ENCODE data around the gene GALNT6.

The GALNT6 gene

DNA sequence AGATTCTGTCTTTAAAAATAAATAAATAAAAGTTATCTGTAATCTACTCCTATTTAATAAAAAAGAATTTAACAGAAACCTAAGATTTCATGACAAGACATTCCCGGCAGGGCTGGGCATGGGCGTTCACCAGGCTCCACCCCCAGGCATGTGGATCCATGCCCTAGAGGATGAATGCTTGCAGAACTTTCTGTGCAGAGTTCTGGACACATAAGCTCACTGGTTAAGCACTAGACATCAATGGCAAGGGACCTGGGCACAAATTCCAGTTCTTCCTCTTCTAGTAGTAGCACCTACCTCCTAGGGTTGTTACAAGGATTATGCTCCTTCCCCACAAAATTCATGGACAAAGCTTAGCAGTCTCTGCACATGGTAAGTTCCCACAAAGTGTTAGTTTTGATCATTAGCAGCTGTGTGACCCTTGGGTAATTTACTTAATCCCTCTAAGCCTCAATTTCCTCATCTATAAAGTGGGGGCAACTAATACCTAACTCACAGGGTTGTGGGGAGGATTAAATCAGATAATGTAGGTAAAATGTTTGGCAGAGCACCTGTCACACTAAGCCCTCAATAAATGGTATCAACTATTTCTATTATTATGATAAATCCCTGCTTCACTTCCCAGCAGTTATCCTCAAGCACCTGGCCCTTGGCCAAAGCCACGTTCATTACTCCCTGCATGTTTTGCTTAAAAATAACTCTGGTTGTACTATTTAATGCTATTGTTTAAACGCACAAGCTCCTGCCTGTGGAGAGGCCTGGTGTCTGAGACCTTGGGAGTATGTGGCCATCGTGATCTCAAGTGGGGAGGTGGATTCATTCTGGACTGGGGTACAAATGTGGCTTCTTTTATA, 9.8 kb downstream of the GALNT6 start:
- DNase-seq (ENCODE audit: low read depth in 2 of 2) = no peak

DNA sequence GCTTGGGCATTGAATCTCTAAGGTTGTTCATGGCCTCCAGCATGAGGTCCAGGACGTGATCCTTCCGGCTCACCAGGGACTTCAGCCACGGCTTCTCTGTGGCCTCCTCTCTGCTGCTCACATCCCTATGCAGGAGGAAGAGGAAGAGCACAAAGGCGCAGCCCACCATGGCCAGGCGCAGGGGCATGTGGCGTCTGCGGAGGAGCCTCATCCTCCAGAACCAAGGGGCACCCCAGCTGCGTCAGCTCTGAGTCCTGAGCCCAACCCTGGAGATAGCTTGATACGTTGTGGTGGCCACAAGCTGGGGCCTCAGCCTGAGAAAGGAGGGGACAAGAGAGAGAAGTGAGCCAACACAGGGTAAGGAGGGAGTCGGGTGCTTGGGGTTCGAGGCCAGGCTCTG, 11.6 kb downstream of the GALNT6 start:
- DNase-seq (ENCODE audit: low read depth in 2 of 2) = no peak

DNA sequence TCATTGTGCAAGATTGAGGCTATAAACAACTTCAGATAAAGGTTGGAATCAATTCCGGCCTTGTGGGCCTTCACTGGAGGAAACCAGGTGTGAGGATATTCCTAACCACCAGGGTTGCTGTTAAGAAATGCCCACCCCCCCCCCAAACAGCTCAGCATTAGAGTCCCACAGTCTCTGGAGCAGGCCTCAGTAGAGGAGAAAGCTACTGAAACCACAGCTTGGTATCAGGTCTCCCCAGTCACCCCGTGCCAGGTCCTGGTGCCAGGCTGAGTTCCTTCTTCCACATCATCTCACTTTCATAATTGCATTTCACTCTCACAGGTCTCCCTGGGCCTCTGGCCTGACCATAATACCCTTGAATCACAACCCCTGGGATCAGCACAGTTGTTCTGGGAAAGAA, 12.5 kb downstream of the GALNT6 start:
- no peak for DNase-seq (ENCODE audit: low read depth in 2 of 2)

DNA sequence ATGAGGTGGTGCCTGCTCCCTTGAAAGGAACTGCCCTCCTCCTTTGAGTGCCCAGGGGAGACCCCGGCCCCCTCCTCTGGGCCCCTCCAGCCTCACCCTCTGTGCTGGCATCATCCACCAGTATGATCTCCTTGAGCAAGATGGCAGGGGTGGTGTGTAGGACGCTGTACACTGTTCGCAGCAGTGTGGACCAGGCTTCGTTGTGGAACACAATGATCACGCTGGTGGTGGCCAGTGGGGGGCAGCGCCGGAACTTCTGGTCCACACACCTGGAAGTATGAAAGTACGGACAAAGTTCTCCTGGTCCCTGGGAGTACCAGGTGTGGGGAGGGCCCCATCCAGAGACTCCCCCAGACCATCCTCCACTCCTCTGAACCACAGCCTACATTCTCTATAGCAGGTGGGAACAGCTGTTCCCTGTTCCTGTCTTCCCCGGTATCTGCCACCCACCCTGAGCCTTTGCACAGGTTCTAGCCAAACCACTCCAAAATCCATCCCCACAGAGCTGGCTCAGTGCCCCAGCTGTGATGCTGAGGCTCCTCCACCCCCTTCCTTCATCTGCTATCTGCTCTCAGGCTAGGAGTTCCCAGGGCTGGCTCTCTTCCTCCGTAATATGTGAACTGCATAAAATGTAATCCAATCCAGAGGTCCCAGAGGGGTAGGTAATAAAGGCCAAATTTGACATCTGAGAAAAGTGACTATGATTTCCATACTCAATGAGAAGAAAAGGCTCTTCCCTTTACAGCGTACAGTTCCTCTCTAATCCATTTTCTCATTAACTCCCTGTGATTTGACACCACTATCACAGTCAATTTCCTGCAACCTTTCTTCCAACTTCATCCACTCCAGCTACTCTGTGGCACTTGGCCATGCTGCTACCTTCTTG, 13.9 kb downstream of the GALNT6 start:
- no peak for DNase-seq (ENCODE audit: low read depth in 2 of 2)

DNA sequence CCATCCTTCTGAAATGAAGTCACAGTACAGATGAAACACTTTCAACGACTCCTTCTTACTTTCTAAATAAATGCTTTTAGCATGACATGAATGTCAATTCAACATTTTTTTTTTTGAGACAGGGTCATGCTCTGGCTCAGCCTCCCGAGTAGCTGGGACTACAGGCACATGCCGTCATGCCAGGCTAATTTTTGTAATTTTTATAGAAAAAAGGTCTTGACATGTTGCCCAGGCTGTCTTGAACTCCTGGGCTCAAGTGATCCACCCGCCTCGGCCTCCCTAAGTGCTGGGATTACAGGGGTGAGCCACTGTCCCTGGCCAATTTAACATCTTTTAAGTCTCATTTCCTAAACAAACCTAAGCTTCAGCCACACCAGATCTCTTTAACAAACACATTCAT, 16.4 kb downstream of the GALNT6 start:
- DNase-seq (ENCODE audit: low read depth in 2 of 2) = no peak

DNA sequence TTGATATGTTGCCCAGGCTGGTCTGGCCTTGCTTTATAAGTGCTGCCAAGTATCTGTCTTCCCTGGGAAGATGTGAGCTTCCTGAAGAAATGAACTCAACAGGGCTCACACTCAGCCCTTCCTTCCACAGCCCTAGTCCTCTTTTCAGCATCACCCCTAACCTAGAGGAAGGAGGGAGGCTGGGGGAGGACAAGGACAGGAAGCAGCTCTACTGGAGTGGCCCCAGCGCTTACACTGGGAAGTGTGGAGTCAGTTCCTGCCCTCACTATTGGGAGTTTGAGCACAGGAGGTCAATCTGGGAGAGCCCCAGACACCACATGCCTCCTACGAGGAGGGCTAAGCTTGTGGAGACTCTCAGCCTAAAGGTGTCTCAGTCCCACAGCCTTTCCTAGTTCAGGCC, 16.8 kb downstream of the GALNT6 start:
- DNase-seq (ENCODE audit: low read depth in 2 of 2) = no peak

DNA sequence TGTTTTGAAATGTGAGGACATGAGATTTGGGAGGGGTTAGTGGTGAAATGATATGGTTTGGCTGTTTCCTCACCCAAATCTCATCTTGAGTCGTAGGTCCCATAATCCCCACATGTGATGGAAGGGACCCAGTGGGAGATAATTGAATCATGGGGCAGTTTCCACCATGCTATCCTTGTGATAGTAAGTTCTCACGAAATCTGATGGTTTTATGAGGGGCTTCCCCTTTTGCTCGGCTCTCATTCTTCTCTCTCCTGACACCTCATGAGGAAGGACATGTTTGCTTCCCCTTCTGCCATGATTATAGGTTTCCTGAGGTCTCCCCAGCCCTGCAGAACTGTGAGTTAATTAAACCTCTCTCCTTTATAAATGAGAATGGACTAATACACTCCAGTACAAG, 18.0 kb downstream of the GALNT6 start:
- no peak for DNase-seq (ENCODE audit: low read depth in 2 of 2)

DNA sequence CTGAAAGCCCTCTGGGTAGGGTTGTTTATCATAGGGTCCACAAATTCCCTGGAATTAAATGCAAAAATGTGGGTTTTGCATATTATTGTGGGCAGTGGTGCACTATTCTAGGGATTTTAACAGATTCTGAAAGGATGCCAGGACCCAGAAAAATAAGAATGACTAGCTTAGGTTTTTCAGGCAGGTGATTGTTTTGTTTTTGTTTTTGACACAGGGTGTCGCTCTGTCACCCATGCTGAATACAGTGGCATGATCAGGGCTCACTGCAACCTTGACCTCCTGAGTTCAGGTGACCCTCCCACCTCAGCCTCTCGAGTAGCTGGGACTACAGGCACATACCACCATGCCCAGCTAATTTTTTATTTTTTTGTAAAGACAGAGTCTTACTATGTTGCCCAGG, 19.2 kb downstream of the GALNT6 start:
- DNase-seq (ENCODE audit: low read depth in 2 of 2) = no peak

DNA sequence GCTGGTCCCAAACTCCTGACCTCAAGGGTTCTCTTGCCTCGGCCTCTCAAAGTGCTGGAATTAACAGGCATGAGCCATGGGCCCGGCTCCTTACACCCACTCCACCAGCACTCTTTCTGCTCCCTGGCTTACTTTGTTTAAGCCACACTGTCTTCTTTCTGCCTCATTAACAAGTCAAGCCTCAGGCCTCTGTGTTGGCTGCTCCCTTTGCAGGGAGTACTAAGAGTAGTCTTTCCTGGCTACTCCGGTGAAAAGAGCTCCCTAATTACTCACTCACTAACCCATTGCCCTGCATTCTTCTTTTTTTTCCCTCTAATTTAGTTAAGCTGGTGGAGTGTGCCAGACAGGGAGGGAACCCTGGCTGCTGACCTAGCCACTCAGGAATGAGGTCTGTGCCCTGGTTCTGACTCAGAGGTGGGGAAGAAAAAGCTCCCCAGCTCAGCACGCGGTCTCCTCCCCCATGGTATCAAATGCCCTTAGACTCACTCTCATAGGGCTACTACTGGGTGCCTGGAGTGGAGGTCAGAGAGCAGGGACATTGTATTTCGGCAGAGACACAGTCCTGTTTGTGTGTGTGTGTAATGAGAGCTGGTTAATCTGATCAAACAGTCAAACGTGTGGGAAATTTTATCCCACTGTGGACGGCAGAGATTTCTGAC, 19.8 kb downstream of the GALNT6 start:
- DNase-seq (ENCODE audit: low read depth in 2 of 2) = no peak

DNA sequence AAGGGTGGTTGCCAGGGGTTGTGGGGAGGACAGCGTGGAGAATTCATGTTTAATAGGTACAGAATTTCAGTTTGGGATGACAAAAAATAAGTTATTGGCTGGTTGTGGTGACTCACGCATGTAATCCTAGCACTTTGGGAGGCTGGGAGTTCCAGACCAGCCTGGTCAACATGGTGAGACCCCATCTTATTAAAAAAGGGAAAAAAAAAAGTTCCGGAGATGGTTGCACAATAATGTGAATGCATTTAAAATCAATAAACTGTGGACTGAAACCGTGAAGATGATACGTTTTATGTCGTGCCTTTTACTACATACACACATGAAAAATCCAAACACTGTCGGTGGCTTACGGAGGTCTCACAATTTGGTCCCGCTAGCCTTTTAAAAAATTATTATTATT, 20.5 kb downstream of the GALNT6 start:
- no peak for DNase-seq (ENCODE audit: low read depth in 2 of 2)

DNA sequence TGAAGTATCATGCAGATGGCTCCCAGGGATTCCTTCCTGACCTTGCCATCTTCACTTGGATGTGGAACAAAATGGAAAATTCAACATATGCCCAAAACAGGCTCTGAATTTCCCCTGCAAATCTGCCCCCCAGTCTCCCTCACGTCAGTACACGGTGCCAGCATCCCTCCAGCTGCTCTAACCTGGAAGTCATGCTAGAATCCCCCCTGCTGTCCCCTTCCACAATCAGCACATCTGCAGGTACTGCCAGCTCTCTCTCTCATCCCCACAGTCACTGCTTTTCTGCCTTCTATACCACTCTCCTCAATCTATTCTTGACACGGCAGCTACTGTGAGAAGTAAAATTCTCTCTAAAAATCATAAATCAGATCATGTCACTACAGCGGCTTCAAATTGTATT, 21.6 kb downstream of the GALNT6 start:
- no peak for DNase-seq (ENCODE audit: low read depth in 2 of 2)

DNA sequence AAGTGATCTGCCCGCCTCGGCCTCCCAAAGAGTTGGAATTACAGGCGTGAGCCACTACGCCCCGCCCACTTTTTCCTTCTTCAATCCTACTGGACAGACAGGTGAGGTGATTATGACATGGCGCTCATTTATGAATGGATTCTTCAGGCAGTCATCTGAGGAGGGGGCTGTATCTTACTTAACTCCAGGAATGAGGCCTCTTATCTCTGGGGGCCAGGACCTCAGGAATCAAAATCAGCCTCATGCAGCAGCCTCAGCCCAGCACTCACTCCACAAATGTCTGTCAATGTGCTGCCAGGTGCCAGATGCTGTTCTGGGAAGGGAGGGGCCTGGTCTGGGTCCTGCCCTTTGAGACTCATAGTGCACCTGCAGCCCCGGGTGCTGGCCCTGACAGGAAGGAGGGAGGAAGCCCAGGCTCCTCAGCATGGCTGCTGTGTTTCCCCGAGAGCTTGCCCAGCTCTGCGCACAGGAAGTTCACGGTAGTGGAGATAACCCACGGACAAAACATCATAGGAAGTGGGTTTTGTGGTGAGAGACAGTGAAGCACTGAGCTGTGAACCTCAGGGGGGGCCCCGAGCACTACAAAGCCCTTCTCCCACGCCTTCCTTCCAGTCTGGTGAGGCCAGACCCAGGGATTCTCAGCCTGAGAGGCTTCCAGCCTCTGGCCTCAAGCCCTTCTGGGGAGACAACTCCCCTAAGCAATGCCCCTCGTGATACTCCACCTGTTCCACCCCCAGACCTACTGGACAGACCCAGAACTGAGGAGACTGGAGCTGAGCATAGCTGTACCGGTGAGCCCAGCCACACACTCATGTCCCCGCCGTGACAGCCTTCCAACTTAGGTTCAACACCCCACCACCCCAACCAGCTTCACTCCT, 22.3 kb downstream of the GALNT6 start:
- peak; percentile 68 to 69 for DNase-seq (ENCODE audit: low read depth in 2 of 2)

DNA sequence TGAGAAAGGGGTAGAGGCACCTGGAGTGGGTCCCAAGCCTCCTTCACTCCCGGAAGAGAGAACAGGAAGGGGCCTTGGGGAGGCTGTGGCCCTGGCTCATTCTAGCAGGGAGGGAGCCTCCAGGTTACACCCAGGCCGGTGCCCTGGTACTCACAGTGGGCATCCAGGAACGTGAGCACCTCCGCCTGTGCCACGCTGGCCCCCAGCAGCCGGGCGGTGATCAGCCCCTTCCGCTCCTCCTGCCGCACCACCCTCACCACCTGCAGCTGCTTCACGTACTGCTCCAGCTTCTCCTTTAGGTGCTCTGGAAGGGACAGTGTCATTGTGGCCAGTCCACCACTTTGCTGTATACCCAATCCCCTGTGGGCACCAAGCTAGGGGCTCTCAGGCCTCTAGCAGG, 25.9 kb downstream of the GALNT6 start:
- DNase-seq (ENCODE audit: low read depth in 2 of 2) = no peak

DNA sequence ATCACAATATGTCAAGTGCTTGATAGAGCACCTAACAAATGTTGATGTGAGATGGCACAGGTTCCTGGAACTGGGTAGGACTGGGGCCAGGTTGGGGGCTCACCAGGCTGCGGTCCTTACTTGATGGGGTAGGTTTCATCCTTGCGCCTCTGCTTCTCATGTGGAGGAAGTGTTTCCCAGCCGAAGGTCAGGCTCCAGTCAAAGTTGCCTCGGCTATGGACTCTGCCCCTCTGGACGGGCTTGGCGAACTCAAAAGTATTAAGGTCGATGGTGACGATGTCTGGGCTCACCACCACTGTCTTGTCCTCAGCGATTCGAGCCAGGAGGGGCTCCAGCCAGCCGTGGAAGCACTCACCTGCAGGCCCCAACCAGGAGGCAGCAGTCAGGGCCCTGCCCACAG, 27.2 kb downstream of the GALNT6 start:
- DNase-seq (ENCODE audit: low read depth in 2 of 2) = no peak

DNA sequence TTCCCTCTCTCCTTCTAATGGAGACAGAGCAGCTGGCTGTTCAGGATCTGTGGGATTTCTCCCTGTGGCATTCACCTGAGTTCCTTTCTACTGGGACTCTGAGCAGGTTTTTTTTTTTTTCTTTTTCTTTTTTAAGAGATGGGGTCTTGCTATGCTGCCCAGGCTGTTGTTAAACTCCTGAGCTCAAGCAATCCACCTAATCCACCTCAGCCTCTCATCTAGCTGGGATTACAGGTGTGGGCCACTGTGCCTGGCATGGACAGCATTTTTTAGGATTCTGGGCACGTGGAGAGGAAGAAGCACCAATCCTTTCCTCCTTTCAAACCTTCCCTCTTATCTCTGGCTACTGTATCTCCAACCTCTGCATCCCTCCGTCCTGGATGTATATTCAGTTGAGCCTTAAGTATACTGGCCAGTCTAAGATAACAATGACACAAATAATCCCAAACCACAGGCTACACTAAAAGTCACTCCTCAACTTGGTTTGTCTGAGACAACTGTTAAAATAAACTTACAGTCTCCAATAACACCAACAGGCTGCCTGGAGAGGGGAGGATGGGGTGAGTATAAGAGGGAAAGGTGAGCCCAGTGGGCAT, 28.4 kb downstream of the GALNT6 start:
- DNase-seq (ENCODE audit: low read depth in 2 of 2) = no peak

DNA sequence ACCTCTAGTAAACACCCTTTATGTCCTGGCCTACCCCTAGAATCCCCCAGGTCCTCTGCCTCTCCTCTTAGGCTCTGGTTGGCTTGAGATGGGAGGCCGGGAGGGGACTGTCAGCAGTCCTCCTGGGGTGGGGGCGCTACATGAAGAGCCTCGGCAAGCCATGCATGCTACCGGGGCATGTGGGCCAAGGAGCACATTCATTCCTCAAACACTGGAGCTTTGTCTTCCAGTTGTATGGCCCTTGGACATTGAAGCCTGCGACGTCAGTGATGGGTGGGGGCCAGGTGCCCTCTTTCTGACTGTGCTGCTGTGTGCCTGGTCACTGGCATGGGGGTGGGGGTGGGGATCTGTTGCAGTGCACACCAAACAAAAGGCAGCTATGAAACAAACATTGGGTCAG, 28.9 kb downstream of the GALNT6 start:
- DNase-seq (ENCODE audit: low read depth in 2 of 2) = no peak

DNA sequence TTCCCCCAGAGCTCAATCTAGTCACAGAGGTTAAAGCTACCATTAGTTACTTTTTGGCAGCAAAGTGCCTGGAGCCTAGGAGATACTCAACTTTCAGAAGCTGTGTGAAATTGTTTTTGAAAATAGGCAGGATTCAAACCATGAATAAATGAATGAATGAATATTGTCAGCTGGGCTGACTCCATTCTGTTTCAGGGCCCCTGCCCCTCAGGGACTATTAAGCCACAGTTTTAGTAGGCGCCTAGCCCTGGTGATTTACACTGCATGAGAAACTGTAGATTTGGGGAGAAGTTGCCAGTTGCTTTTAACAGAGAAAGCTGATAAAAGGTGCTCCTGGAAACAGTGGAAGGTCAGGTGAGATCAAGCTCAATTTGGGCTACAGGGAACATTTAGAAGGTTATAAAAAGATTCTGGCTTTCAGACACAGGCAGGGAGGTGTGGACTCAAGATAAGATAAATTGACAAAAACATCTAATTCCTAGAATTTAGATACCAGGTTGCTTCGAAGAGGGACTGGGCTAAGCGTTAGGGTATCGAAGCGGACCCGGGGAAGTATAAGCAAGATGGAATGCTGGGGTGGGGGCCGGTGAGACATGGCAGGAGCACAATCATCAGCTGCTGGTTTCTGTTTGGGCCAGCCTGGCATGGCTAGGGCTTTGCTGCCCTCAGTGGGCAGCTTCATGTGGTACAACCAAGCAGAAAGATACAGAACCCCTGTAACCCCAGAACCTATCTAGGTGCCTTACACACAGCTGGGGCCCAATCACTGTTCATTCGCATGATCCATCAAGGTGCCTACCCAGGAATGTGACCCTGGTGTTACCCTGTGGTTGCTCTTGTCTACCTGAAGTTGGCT, 29.8 kb downstream of the GALNT6 start:
- DNase-seq (ENCODE audit: low read depth in 2 of 2) = no peak

DNA sequence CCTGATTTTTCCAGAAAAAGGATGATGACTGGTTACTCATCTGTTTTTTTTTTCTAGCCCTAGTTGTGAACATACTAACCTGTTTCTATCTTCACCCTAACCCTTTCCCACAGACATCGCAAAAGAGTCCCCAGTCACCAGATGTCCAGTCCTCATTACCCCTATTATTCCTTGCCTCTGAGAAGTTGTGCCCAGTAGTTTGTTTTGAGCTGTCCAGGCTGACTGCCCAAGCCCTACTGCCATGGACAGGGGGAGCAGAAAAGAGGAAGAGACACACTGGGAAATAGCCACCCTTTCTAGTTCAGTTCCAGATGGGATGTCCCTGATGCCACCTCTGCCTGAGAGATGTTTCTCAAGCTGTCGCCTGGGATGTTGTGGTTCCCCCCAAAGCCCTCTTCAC, 30.9 kb downstream of the GALNT6 start:
- DNase-seq (ENCODE audit: low read depth in 2 of 2) = no peak

DNA sequence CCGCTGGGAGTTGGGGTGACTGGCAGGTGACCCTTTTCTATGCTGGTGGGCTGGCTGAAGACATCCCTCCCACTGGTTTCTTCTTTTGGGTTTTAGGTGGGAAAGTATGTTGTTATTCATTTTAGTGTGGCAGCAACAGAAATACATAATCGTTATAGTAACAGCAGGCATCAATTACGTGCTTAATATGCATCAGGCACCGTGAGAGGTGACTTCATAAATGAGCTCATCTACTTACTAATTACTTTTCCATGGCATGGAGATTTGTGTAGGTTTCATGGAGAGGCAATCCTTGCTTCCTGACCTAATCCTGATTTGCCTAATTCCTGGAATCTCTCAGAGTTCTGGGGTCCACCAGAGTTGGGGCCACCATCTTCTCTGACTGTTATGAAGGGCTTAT, 31.4 kb downstream of the GALNT6 start:
- no peak for DNase-seq (ENCODE audit: low read depth in 2 of 2)

DNA sequence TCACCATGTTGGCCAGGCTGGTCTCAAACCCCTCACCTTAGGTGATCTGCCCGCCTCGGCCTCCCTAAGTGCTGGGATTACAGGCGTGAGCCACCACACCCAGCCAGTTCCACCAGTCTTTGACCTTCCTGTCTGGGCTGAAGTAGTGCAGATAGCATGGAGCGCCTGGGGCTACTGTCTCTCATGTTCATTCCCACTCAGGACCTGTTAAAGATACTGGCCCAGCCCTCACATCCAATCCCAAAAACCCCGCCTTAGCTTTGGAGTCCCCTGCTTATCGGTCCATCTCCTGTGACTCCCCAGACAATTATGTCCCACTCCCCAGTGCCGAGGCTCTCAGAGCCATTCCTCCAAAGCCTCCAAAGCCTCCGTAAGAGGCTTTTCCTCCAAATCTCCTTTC, 32.7 kb downstream of the GALNT6 start:
- no peak for DNase-seq (ENCODE audit: low read depth in 2 of 2)
